Measurements from ENCODE around the gene TBCK.

Gene TBCK

DNA sequence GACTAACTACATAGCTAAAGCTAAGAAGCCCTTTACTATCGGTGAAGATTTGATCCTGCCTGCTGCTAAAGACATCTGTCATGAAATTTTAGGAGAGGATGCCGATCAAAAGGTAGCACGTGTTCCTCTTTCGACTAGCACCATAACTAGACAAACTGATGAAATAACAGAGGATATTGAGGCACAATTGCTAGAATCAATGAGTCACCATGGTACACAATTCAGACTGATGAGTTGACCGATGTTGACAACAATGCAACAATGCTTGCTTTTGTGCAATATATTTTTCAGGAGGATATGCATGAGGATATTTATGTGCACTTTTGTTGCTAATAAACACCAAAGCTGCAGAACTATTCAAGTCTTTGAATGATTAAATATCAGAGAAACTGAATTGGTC, 24.3 kb downstream of the TBCK start:
- no peak for DNase-seq (ENCODE audit: low read depth)
- TF ChIP-seq CTCF (IDR thresholded peaks at IDR 0.05; ENCODE audit: insufficient read depth, low read depth, low read length, missing control alignments), result no peak
- H3K4me3 ChIP-seq (ENCODE audit: low read depth, low read length), result no peak overlapping the region

DNA sequence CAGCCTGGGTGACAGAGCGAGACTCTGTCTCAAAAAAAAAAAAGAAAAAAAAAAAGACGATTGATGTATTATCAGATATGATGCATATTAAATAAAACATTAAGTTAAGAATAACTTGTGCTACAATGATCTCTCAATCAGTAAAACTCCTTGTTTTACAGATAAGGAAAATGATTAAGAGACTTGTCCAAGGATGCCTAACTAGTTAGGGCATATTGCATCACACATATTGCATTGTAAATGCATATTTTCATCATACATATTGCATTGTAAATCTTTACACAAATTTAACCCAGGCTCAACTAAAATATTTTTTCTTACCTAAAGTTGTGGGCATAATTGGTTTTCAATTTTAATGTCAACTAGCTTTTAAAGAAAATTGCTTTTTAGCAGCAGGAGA, 26.3 kb downstream of the TBCK start:
- no peak overlapping the region for H3K4me3 ChIP-seq (ENCODE audit: low read depth, low read length)
- TF ChIP-seq CTCF (IDR thresholded peaks at IDR 0.05; ENCODE audit: insufficient read depth, low read depth, low read length, missing control alignments), result no peak
- no peak for DNase-seq (ENCODE audit: low read depth)

GRCh38 chr4:106287353-106287969, 28.5 kb downstream of the TBCK start:
- TF ChIP-seq CTCF (IDR thresholded peaks at IDR 0.05; ENCODE audit: insufficient read depth, low read depth, low read length, missing control alignments), result no peak
- DNase-seq (ENCODE audit: low read depth), result no peak
- no peak overlapping the region for H3K4me3 ChIP-seq (ENCODE audit: low read depth, low read length)

GRCh38 chr4:106286611-106287010, 29.4 kb downstream of the TBCK start:
- H3K4me3 ChIP-seq (ENCODE audit: low read depth, low read length), result no peak overlapping the region
- TF ChIP-seq CTCF (IDR thresholded peaks at IDR 0.05; ENCODE audit: insufficient read depth, low read depth, low read length, missing control alignments), result no peak
- no peak for DNase-seq (ENCODE audit: low read depth)

GRCh38 chr4:106284227-106284626, 31.8 kb downstream of the TBCK start:
- TF ChIP-seq CTCF (IDR thresholded peaks at IDR 0.05; ENCODE audit: insufficient read depth, low read depth, low read length, missing control alignments), result no peak
- H3K4me3 ChIP-seq (ENCODE audit: low read depth, low read length), result no peak overlapping the region
- no peak for DNase-seq (ENCODE audit: low read depth)

GRCh38 chr4:106277140-106277675, 38.8 kb downstream of the TBCK start:
- H3K4me3 ChIP-seq (ENCODE audit: low read depth, low read length), result no peak overlapping the region
- no peak for TF ChIP-seq CTCF (IDR thresholded peaks at IDR 0.05; ENCODE audit: insufficient read depth, low read depth, low read length, missing control alignments)
- no peak for DNase-seq (ENCODE audit: low read depth)

GRCh38 chr4:106273831-106274230, 42.2 kb downstream of the TBCK start:
- H3K4me3 ChIP-seq (ENCODE audit: low read depth, low read length), result no peak overlapping the region
- no peak for TF ChIP-seq CTCF (IDR thresholded peaks at IDR 0.05; ENCODE audit: insufficient read depth, low read depth, low read length, missing control alignments)
- no peak for DNase-seq (ENCODE audit: low read depth)

Measured in GM12865 (cell line).